OCI-LY1 (cell line): ENCODE results near the gene LITAFD.

Experiments used
- EZH2 ChIP-seq: fragments of 200-600 bp; sonication (generic), shearing (Covaris generic); IDR thresholded peaks from 2 replicates; pipeline ENCODE4 v1.8.0; 2017; ENCODE audit warnings: borderline replicate concordance, mixed run types, mild to moderate bottlenecking, antibody characterized with exemption, low read length, moderate library complexity, mixed read lengths
- TF ChIP-seq, protein P1 (sequence below): fragments of 200-600 bp; sonication (generic), shearing (Covaris generic); IDR thresholded peaks from 2 replicates; pipeline ENCODE4 v1.5.1; 2017; ENCODE audit warnings: mild to moderate bottlenecking, antibody characterized with exemption, low read length, moderate library complexity, mixed read lengths

DNA sequence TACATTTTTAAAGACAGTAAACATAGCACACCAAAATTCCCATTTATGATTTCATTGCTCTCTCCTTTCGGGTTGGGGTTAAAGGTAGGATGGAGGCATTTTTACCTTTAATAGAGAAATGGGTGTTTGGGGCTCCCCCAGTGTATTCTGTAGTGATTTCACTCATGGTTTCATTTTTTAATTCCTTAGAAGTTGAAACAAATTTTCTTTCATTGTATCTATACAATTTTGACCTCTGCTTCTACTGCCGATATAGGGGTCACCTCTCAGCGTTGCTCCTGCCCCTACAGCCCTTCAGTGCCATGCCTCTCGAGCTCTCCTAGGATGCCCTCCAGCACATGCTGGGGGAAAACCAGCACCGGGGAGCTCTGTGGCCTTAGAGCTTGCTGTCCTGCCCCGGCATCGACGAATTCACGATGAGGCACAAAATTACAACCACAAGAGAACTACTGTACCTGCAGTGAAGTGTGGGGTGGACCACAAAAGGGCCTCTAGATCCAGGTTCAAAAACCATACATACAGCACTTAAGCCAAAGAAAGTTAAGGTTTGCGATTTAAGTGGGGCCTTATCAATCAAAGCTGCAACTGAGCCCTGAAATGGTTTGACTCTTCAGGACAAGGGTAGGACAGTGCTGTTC is 39.3 kb downstream of the LITAFD start:
- TF ChIP-seq, protein P1, sequence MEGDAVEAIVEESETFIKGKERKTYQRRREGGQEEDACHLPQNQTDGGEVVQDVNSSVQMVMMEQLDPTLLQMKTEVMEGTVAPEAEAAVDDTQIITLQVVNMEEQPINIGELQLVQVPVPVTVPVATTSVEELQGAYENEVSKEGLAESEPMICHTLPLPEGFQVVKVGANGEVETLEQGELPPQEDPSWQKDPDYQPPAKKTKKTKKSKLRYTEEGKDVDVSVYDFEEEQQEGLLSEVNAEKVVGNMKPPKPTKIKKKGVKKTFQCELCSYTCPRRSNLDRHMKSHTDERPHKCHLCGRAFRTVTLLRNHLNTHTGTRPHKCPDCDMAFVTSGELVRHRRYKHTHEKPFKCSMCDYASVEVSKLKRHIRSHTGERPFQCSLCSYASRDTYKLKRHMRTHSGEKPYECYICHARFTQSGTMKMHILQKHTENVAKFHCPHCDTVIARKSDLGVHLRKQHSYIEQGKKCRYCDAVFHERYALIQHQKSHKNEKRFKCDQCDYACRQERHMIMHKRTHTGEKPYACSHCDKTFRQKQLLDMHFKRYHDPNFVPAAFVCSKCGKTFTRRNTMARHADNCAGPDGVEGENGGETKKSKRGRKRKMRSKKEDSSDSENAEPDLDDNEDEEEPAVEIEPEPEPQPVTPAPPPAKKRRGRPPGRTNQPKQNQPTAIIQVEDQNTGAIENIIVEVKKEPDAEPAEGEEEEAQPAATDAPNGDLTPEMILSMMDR = no peak
- TF ChIP-seq EZH2 = no peak
